ENCODE measurements around the gene PITHD1. TPM values are rescaled to one million over a fixed set of nuclear protein-coding genes. Genes with fewer than 3 reads are reported as not detected.

The PITHD1 gene
- total and polyA plus RNA-seq, 2 donors (not counting 3 experiments of a cell fraction or from before 2014, with no cell fraction given): 35.8 to 43.1 TPM

DNA sequence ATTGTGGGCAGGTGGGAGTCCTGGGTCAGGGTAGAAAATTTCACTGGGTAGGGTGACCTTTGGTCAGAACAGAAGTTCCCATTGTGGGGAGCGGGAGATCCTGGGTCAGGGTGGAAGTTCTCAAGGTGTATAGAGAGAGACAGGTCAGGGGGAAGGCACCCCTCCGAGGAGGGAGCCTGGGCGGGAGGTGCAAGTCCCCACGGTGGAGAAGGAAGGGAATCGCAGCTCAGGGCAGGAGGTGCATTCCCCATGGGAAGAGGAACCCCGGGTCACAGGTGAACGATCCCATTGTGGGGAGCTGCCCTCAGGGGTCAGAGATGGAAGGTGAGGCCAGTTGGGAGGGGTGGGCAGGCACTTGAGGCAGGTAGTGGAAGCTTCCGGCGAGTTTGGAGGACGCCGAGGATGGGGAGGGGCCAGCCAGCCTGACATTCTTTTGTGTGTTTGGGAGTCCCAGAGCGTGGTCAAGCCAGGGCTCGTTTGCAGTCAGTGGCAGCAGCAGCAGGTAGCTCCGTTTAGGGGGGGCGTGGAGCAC is 13.4 kb downstream of the PITHD1 start:
- Histone ChIP-seq H4K20me1 (replicated peaks; ENCODE audit: control insufficient read depth, extremely low read depth, insufficient read depth, low read length) (no peaks in the 10 kb centered on the region), H3K27me3 (ENCODE audit: control insufficient read depth in 2 of 2, insufficient read depth in 2 of 2, low read length in 2 of 2) (no peaks in the 10 kb centered on the region), H3K4me2 (ENCODE audit: insufficient read depth, low read length) (peak overlapping the region; percentile 93), H3K79me2 (ENCODE audit: control insufficient read depth, insufficient read depth, low read length) (peaks cover 24% of the 10 kb centered on the region), H3K27ac (ENCODE audit: insufficient read depth, low read depth, low read length) (peak overlapping the region; percentile 67), H3K9me3 (replicated peaks; ENCODE audit: control insufficient read depth, insufficient read depth, low read length) (no peaks in the 10 kb centered on the region), H3K9ac (replicated peaks; ENCODE audit: extremely low read depth, insufficient read depth, low read length) (peak overlapping the region; percentile 88), H2AFZ (ENCODE audit: low read depth, low read length) (peak overlapping the region; percentile 7), H3K4me3 (replicated peaks in 1 of 3; ENCODE audit: insufficient read depth in 1 of 3, low read depth in 1 of 3, low read length in 3 of 3) (peak overlapping the region; percentile 77 to 99 (median 95)), H3K4me1 (ENCODE audit: control insufficient read depth, extremely low read depth, insufficient read depth, low read length) (peaks cover 22% of the 10 kb centered on the region), H3K36me3 (ENCODE audit: control insufficient read depth in 2 of 2, extremely low read depth in 1 of 2, insufficient read depth in 2 of 2, low read length in 2 of 2) (peaks cover 9 to 28% of the 10 kb centered on the region in 2 experiments), H3K9me1 (replicated peaks; ENCODE audit: control insufficient read depth, extremely low read depth, insufficient read depth, low read length) (no peaks in the 10 kb centered on the region)
- intact Hi-C loops (cut with micrococcal nuclease) (loop anchor here (1.0 to 2.0 kb wide), 3 partner anchors 9 to 19 kb away; partner anchors contain the start of genes GALE and PITHD1), dilution Hi-C loops (cut with MboI; ENCODE audit: extremely low pct_ligation_motif_present, low sequenced_read_pairs) (no loop called here)
- no TSS peak for BruUV-seq (replicated peaks)
- DNase-seq (ENCODE audit: low read depth, low spot score) (no peak), FAIRE-seq (peak; percentile 72)
- POLR2A ChIA-PET: interaction anchor here (1.4 to 1.7 kb wide), 2 partner anchors 8 to 13 kb away, joined by 3 to 7 read pairs; partner anchors contain the start of genes GALE and PITHD1
- CTCF ChIA-PET: interaction anchor here (0.7 to 3.3 kb wide), 5 partner anchors 9 to 63 kb away, joined by 3 to 22 read pairs (median 4); partner anchors contain the start of genes GALE and PITHD1
- TF ChIP-seq, protein P1, sequence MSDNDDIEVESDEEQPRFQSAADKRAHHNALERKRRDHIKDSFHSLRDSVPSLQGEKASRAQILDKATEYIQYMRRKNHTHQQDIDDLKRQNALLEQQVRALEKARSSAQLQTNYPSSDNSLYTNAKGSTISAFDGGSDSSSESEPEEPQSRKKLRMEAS (IDR thresholded peaks at IDR 0.05; ENCODE audit: insufficient read depth, insufficient read length): no peak
- TF ChIP-seq FOS (IDR thresholded peaks at IDR 0.05; ENCODE audit: borderline replicate concordance, insufficient read depth, low read length): no peak
- no peak for TF ChIP-seq MYC (IDR thresholded peaks at IDR 0.05; ENCODE audit: low read depth, low read length)

GRCh38 chr1:23792151-23792945 is 14.1 kb downstream of the PITHD1 start:
- Histone ChIP-seq H3K4me3 (replicated peaks in 1 of 3; ENCODE audit: insufficient read depth in 1 of 3, low read depth in 1 of 3, low read length in 3 of 3) (peak overlapping the region; percentile 51 to 99 (median 77)), H3K79me2 (ENCODE audit: control insufficient read depth, insufficient read depth, low read length) (peaks cover 24% of the 10 kb centered on the region), H3K9me1 (replicated peaks; ENCODE audit: control insufficient read depth, extremely low read depth, insufficient read depth, low read length) (no peaks in the 10 kb centered on the region), H3K27me3 (ENCODE audit: control insufficient read depth in 2 of 2, insufficient read depth in 2 of 2, low read length in 2 of 2) (no peaks in the 10 kb centered on the region), H2AFZ (ENCODE audit: low read depth, low read length) (no peak overlapping the region), H3K36me3 (ENCODE audit: control insufficient read depth in 2 of 2, extremely low read depth in 1 of 2, insufficient read depth in 2 of 2, low read length in 2 of 2) (peaks cover 4 to 30% of the 10 kb centered on the region in 2 experiments), H3K4me2 (ENCODE audit: insufficient read depth, low read length) (peak overlapping the region; percentile 75), H3K9ac (replicated peaks; ENCODE audit: extremely low read depth, insufficient read depth, low read length) (peak overlapping the region; percentile 15), H3K27ac (ENCODE audit: insufficient read depth, low read depth, low read length) (peak overlapping the region; percentile 12), H4K20me1 (replicated peaks; ENCODE audit: control insufficient read depth, extremely low read depth, insufficient read depth, low read length) (no peaks in the 10 kb centered on the region), H3K4me1 (ENCODE audit: control insufficient read depth, extremely low read depth, insufficient read depth, low read length) (peaks cover 22% of the 10 kb centered on the region), H3K9me3 (replicated peaks; ENCODE audit: control insufficient read depth, insufficient read depth, low read length) (no peaks in the 10 kb centered on the region)
- TF ChIP-seq GATA2 (IDR thresholded peaks at IDR 0.05; ENCODE audit: insufficient read depth, insufficient read length, low read depth, low read length) (no peak), POLR2A (IDR thresholded peaks at IDR 0.05; ENCODE audit: low read depth, low read length) (no peak), POLR2AphosphoS5 (IDR thresholded peaks at IDR 0.05; ENCODE audit: insufficient read depth, low read depth, low read length) (no peak), FOS (IDR thresholded peaks at IDR 0.05; ENCODE audit: borderline replicate concordance, insufficient read depth, low read length) (no peak), JUN (IDR thresholded peaks at IDR 0.05; ENCODE audit: borderline replicate concordance, insufficient read depth, insufficient read length, low read depth) (no peak), MYC (IDR thresholded peaks at IDR 0.05; ENCODE audit: low read depth, low read length) (no peak), EZH2 (IDR thresholded peaks at IDR 0.05; ENCODE audit: borderline replicate concordance, low read depth, low read length, severe bottlenecking) (no peak), CTCF (IDR thresholded peaks at IDR 0.05; ENCODE audit: extremely low read depth in 1 of 2, insufficient read depth in 1 of 2, low read depth in 1 of 2, low read length in 2 of 2) (no peak)
- TF ChIP-seq, protein P1 (IDR thresholded peaks at IDR 0.05; ENCODE audit: insufficient read depth, insufficient read length): no peak
- POLR2A ChIA-PET: interaction anchor here (1.4 to 1.7 kb wide), 2 partner anchors 8 to 14 kb away, joined by 3 to 7 read pairs; partner anchors contain the start of genes GALE and PITHD1
- intact Hi-C loops (cut with micrococcal nuclease): no loop called here
- FAIRE-seq (no peak), DNase-seq (ENCODE audit: low read depth, low spot score) (no peak)
- dilution Hi-C loops (cut with MboI; ENCODE audit: extremely low pct_ligation_motif_present, low sequenced_read_pairs): no loop called here
- no TSS peak for BruUV-seq (replicated peaks)
- CTCF ChIA-PET: interaction anchor here (0.7 to 3.3 kb wide), 5 partner anchors 8 to 63 kb away, joined by 3 to 22 read pairs (median 4); partner anchors contain the start of genes GALE and PITHD1
